Calu3 (cell line): ENCODE data around the gene SIL1. TPM values are rescaled to one million over a fixed set of nuclear protein-coding genes. Genes with fewer than 3 reads are reported as not detected.

Source experiments
- BruUV-seq: library from RNA; stranded (reverse); fragments of 400-500 nt; replicated peaks from 2 replicates; lab custom pipeline; 2021; lab: Mats Ljungman, UMichigan
- CTCF ChIA-PET: fragments of 300-600 bp; sonication (Branson Sonifier 250); formaldehyde crosslinking; loops from one replicate; lab custom pipeline; 2022; ENCODE audit warnings: antibody characterized with exemption; lab: Charles Lee
- DNase-seq: peaks from one replicate; pipeline ENCODE4 v3.0.0; 2022
- H3K27ac Mint-ChIP-seq: one replicate; pipeline ENCODE4 v1.8.0; 2022; ENCODE audit warnings: mixed read lengths; ENCODE audit not compliant: unreplicated experiment
- H3K27me3 Mint-ChIP-seq: one replicate; pipeline ENCODE4 v1.8.0; 2022; ENCODE audit warnings: mixed read lengths; ENCODE audit not compliant: unreplicated experiment
- H3K36me3 Mint-ChIP-seq: one replicate; pipeline ENCODE4 v1.8.0; 2022; ENCODE audit warnings: mild to moderate bottlenecking, moderate library complexity, mixed read lengths; ENCODE audit not compliant: insufficient read depth, unreplicated experiment
- H3K4me1 Mint-ChIP-seq: one replicate; pipeline ENCODE4 v1.8.0; 2022; ENCODE audit warnings: mild to moderate bottlenecking, low read depth, mixed read lengths; ENCODE audit not compliant: unreplicated experiment
- H3K4me3 Mint-ChIP-seq: one replicate; pipeline ENCODE4 v1.8.0; 2022; ENCODE audit warnings: mild to moderate bottlenecking, low read depth, moderate library complexity, mixed read lengths; ENCODE audit not compliant: unreplicated experiment
- H3K9me3 Mint-ChIP-seq: one replicate; pipeline ENCODE4 v1.8.0; 2022; ENCODE audit warnings: low read depth, mixed read lengths; ENCODE audit not compliant: unreplicated experiment
- CTCF ChIP-seq: fragments of 200-600 bp; IDR thresholded peaks from one replicate; pipeline ENCODE4 v1.8.0; 2022; ENCODE audit warnings: antibody characterized with exemption; ENCODE audit not compliant: unreplicated experiment
- intact Hi-C: fragments of 100-400 bp; cut with micrococcal nuclease; formaldehyde crosslinking; loops from one replicate; pipeline ENCODE4 v1.10.0; 2022; ENCODE audit not compliant: unreplicated experiment
- total RNA-seq: library from RNA; stranded (reverse); gene quantifications from 2 replicates; pipeline ENCODE4 v1.2.3, GENCODE V29; 2022

The SIL1 gene
- total RNA-seq, 1 experiment from 2014 or later: 45.8 TPM

- Mint-ChIP-seq H3K27me3 (no peaks in the 10 kb centered on the region), H3K9me3 (no peaks in the 10 kb centered on the region), H3K36me3 (peaks cover 5% of the 10 kb centered on the region), H3K4me1 (peaks cover 7% of the 10 kb centered on the region), H3K4me3 (no peak overlapping the region), H3K27ac (no peak overlapping the region)
- CTCF ChIA-PET: interaction anchor here (0.6 to 1.1 kb wide), 3 partner anchors 11 to 540 kb away, joined by 3 to 6 read pairs (median 3); no protein-coding TSS in a partner anchor
- intact Hi-C loops: no loop called here
- no peak for TF ChIP-seq CTCF
- no TSS peak for BruUV-seq
- DNase-seq: no peak
These were observed 223.7 kb downstream of the SIL1 start for GRCh38 chr5:138974227-138975063.

GRCh38 chr5:138972836-138973235 is 225.3 kb downstream of the SIL1 start:
- Mint-ChIP-seq H3K27me3 (no peaks in the 10 kb centered on the region), H3K27ac (no peak overlapping the region), H3K4me3 (no peak overlapping the region), H3K9me3 (no peaks in the 10 kb centered on the region), H3K4me1 (peaks cover 17% of the 10 kb centered on the region), H3K36me3 (peaks cover 5% of the 10 kb centered on the region)
- BruUV-seq: no TSS peak
- TF ChIP-seq CTCF: no peak
- intact Hi-C loops: no loop called here
- no peak for DNase-seq
- CTCF ChIA-PET: no interaction called here

GRCh38 chr5:138972230-138972629 is 225.9 kb downstream of the SIL1 start:
- Mint-ChIP-seq H3K9me3 (no peaks in the 10 kb centered on the region), H3K36me3 (no peaks in the 10 kb centered on the region), H3K4me1 (peaks cover 23% of the 10 kb centered on the region), H3K4me3 (no peak overlapping the region), H3K27ac (no peak overlapping the region), H3K27me3 (no peaks in the 10 kb centered on the region)
- CTCF ChIA-PET: no interaction called here
- intact Hi-C loops: no loop called here
- BruUV-seq: no TSS peak
- DNase-seq: no peak
- no peak for TF ChIP-seq CTCF

GRCh38 chr5:138969323-138970002 is 228.7 kb downstream of the SIL1 start:
- H3K27me3 Mint-ChIP-seq: no peaks in the 10 kb centered on the region
- no peak for TF ChIP-seq CTCF
- DNase-seq: no peak
- H3K27ac Mint-ChIP-seq: no peak overlapping the region
- no peak overlapping the region for H3K4me3 Mint-ChIP-seq
- BruUV-seq: no TSS peak
- H3K9me3 Mint-ChIP-seq: no peaks in the 10 kb centered on the region
- H3K4me1 Mint-ChIP-seq: peaks cover 24% of the 10 kb centered on the region
- H3K36me3 Mint-ChIP-seq: no peaks in the 10 kb centered on the region
- CTCF ChIA-PET: interaction anchor here (0.8 kb wide), 1 partner anchor 16 kb away, joined by 4 read pairs; no protein-coding TSS in a partner anchor
- intact Hi-C loops: no loop called here
